ENCODE data around the gene EPRS1. TPM values are rescaled to one million over a fixed set of nuclear protein-coding genes. Genes with fewer than 3 reads are reported as not detected.
"Not testable (repeated sequence)": the region's sequence is repeated elsewhere in the genome, so short reads cannot be mapped to it uniquely, and the experiment has no call there.

EPRS1 gene
- 106 TPM for polyA plus RNA-seq (ENCODE audit: insufficient read length)
- long read RNA-seq, donor 1, full-length matches to known transcripts: 2 of 11 reads
- long read RNA-seq, donor 1, partial matches to known transcripts: 9 of 11 reads
- long read RNA-seq, donor 1, other reads (novel, unspliced or antisense): 0 of 11 reads
- long read RNA-seq, donor 2, partial matches to known transcripts: 17 of 17 reads
- long read RNA-seq, donor 2, other reads (novel, unspliced or antisense): 0 of 17 reads
- long read RNA-seq, donor 3, full-length matches to known transcripts: 8 of 18 reads
- long read RNA-seq, donor 3, partial matches to known transcripts: 10 of 18 reads
- long read RNA-seq, donor 3, other reads (novel, unspliced or antisense): 0 of 18 reads
- long read RNA-seq, donor 4, partial matches to known transcripts: 0 of 1 reads
- long read RNA-seq, donor 4, other reads (novel, unspliced or antisense): 0 of 1 reads
- long read RNA-seq, donor 5, full-length matches to known transcripts: 7 of 25 reads
- long read RNA-seq, donor 5, partial matches to known transcripts: 18 of 25 reads
- long read RNA-seq, donor 5, other reads (novel, unspliced or antisense): 0 of 25 reads
- long read RNA-seq, donor 6, full-length matches to known transcripts: 3 of 18 reads
- long read RNA-seq, donor 6, partial matches to known transcripts: 15 of 18 reads
- long read RNA-seq, donor 6, other reads (novel, unspliced or antisense): 0 of 18 reads
- long read RNA-seq, donor 7, full-length matches to known transcripts: 8 of 18 reads
- long read RNA-seq, donor 7, partial matches to known transcripts: 10 of 18 reads
- long read RNA-seq, donor 7, other reads (novel, unspliced or antisense): 0 of 18 reads
- long read RNA-seq, donor 8, full-length matches to known transcripts: 2 of 2 reads
- long read RNA-seq, donor 8, partial matches to known transcripts: 0 of 2 reads
- long read RNA-seq, donor 8, other reads (novel, unspliced or antisense): 0 of 2 reads

DNA sequence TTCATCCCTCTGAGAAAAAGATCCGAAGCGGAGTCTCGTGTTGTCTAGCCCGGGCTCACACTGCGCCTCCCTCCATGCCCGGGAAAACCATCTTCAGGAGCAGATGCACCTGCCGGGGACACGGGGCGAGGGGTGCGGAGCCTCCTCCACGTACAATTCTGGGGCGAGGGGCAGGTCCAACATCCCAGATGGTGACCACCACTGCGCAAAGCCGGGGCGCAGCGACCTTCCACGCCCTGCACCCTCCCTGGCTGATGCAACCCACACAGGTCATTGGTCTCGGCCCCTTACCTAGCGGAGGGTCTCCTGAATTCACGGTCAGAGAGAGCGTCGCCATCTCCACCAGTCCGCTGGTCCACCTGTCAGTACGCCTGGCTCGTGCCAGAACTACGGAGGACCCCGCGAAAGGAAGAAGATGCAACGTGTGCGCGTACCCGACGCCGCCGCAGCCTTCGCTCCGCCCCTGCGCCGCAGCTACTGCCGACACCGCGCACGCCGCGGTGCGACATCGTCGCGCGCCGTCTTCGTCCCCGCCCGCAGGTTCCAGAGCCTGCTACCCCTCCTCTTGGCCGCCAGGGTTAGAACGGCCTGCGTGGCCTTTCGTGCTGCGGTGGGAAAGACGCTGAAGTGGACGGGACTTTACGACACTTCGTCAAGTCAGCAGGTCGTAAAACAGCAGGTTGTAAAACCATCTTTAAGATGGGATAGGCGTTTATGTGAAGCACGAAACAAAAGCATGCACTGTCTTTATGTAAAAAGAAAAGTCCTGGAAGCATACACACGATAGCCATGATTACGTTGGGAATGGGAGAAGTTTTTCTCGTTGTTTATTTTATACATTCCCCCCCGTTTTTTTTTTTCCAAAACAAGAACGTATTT is at the start of gene EPRS1:
EPRS1 (minus strand) TSS at position 454 of the 879 bp plus-strand sequence; CDS start at position 337, 117 bp downstream.
- peak; percentile 91 for DNase-seq

DNA sequence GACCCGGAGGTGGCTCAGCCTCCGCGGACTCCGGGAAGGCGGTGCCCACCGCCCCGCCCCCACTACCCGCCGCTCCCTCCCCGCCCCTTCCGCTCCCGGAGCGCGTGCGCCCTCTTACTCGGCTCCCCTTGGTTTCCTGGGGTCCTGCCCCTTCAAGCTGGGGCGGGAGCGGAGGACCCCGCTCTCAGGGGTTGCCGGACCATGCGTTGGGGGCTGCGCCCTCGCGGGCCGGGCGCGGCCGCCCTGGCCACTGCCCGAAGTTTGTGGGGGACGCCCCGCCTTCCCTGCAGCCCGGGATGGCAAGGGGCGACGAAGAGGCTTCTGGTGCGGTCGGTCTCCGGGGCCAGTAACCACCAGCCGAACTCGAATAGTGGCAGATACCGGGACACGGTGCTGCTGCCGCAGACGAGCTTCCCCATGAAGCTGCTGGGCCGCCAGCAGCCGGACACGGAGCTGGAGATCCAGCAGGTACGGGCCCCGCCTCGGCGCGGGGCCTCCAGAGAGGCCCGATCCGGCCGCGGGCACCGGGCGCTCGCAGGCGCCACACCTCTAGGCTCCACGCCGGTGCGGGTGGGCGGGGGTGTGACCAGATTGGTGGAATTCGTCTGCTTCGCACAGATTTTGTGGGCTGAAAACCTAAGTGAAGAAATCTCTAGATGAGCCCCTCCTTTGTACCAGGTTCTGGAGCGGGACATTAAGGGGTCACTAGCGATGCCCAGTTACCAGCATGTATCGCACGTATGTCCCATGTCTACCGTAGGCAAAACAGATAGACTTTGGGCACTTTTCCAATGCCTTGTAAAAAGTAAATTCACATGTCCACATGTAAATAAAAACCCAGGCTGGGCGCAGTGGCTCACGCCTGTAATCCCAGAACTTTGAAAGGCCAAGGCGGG is 48.0 kb upstream of the EPRS1 start, which contains the start of gene IARS2:
IARS2 (plus strand) TSS at position 117 of the 896 bp plus-strand sequence; CDS start at position 202, 85 bp downstream.
- DNase-seq: peak; percentile 82

DNA sequence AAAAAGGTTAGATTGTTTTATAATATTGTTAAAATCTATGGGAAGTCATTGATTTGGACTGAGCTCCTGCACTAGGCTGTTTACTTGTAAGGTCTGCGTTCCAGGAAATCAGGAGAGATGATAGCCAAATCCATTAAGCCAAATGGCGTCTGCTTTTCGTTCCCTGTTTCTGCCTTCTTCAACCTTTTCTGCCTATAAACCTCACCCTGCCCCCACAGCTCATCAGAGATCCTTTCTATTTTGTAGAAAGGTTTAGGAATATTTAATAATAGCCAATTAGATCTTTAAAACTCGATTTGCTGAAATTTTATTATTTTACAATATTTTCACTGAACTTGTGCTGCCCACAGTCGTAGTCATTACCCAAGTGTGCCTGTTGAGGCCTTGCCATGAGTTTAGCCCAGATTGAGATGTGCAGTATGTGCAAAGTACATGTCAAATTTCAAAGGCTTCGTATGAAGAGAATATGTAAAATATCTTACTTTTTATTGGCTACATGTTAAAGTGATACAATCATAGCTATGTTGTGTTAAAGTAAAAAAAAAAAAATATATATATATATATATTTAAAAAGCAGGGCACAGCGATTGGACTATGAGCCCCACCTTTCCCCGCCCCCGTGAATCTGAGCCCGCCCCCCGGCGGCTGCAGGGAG is 47.2 kb upstream of the EPRS1 start:
- peak; percentile 4 for DNase-seq

DNA sequence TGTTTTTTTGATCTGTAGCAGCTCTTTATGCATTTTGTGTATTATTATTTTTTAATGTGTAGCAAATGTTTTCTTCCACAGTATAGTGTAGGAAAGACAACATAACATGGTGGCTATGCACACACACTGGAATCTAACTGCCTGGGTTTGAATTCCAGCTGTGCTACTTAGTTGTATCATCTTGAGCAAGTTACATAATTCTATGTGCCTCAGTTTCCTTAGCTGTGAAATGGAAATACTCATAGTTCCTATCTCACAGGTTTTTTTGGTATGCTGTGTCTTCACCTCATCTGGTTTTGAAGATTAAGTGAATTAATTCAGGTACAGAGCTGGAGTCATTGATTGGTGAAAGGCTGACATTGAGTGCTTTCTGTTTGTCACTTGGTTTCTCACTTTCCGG is 46.4 kb upstream of the EPRS1 start:
- no peak for DNase-seq

DNA sequence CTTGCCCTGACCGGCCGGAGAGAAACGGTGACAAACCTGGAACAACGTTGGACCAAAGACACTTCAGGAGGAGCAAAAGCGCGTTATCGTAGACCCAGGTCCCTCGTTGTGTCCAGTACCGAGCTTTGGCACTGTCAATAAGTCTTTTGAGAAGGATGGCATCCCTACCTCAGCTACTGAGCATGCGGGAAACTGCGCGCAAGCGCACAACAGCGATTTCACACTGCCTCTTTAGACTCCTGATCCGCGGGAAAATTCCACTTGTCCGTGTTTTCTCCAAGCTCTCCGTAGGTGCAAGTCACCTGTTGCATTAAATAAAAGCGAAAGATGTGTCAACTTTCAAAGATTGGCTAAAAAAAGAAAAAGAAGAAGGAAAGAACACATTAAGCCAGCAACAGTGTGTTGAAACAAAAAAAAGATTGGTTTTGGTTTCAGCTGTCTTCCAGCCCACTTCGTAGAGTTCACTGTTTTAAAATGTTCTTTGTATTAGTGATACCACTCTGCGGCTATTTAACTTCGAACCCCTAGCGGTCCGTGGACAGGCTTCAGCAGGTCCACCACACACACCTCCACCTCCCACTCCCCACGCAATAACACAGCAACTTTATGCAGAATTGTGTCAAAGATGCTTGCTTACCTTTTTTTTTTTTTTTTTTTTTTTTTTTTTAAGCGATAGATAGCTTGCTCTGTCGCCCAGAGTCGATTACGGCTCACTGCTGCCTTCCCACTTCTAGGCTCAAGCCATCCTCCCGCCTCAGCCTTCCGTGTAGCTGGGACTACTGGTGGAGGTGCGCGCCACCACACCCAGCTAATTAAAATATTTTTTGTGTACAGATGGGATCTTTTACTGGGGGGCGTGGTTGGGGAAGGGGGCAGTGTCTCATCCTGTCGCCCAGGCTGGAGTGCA is 43.6 kb upstream of the EPRS1 start, which contains the start of gene BPNT1:
BPNT1 (minus strand) TSS at position 139 of the 907 bp plus-strand sequence. CDS start 9,942 bp downstream, outside the sequence.
- DNase-seq: peak; percentile 98

DNA sequence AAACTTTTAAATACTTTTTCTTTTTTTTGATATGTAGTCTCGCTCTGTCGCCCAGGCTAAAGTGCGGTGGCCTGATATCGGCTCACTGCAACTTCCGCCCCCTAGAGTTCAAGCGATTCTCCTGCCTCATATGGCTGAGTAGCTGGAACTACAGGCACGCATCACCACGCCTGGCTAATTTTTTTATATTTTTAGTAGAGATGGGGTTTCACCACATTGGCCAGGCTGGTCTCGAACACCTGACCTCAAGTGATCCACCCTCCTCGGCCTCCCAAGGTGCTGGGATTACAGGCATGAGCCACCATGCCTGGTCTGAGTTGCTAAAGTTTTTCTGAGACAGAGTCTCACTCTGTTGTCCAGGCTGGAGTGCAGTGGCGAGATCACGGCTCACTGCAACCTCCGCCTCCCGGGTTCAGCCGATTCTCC is 40.0 kb upstream of the EPRS1 start:
- DNase-seq: not testable (repeated sequence)

DNA sequence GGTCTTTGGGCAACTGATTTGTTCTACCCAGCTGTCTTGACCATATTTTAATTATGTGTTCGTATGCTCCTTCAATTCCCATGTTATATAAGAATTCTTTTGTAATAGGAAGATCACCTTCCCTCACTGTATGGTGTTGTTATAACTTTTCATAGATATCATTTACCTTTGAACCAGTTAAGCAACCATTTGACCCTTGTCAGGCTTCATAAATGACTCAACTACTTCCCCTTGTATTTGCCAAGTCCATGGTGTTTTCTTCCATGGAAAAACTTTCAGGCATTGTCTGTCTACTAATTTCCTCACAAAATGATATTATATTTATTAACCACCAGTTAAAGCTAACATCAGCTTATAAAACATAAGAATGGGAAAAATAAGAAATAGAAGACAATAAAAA is 38.2 kb upstream of the EPRS1 start:
- no peak for DNase-seq

DNA sequence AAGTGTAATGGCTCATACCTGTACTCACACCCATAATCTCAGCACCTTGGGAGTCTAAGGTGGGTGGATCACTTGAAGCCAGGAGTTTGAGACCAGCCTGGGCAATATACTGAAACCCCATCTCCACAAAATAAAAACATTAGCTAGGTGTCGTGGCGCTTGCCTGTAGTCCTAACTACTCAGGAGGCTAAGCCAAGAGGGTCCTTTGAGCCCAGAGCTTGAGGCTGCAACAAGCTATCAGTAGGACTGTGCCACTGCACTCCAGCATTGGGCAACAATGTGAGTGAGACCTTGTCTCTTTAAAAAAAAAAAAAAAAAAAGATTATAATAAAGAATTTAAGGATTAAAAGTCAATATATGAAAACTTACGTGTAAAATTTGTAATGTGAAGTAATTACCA is 31.6 kb upstream of the EPRS1 start:
- no peak for DNase-seq

DNA sequence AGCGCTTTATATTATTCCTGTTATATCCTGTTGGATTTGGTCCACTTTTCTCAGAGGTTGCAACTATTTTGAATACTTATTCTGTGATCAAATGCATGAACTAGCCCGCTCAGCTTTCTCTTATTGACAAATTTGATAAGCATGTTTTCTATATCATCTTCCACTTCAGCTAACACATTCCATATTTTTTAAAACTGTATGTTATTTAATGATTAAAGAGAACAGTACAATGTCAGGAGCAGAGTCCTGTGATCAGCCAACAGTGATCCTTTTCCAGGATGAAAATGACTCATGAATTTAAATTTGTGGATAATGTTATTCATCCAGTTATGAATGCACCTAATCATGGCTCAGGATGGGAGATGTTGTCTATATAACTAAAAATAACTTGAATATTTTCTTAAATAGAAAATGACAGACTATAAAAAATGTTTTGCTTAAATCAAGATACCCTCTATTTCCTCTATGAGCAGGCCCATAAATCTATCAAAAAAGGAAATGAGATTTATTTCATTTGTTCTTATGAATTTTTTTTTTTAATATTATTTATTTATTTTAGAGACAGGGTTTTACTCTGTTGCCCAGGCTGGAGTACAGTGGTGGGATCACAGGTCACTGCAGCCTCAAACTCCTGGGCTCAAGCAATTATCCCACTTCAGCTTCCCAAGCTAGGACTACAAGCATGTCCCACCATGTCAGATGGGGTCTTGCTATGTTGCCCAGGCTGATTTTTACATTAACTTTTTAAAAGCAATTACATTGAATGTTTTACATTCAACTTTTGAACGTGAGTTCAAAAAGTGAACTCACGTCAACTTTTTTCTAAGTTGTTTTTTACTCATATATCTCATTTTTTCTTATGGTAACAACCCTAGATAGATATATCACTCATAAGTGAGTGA is 30.8 kb upstream of the EPRS1 start:
- DNase-seq: no peak

DNA sequence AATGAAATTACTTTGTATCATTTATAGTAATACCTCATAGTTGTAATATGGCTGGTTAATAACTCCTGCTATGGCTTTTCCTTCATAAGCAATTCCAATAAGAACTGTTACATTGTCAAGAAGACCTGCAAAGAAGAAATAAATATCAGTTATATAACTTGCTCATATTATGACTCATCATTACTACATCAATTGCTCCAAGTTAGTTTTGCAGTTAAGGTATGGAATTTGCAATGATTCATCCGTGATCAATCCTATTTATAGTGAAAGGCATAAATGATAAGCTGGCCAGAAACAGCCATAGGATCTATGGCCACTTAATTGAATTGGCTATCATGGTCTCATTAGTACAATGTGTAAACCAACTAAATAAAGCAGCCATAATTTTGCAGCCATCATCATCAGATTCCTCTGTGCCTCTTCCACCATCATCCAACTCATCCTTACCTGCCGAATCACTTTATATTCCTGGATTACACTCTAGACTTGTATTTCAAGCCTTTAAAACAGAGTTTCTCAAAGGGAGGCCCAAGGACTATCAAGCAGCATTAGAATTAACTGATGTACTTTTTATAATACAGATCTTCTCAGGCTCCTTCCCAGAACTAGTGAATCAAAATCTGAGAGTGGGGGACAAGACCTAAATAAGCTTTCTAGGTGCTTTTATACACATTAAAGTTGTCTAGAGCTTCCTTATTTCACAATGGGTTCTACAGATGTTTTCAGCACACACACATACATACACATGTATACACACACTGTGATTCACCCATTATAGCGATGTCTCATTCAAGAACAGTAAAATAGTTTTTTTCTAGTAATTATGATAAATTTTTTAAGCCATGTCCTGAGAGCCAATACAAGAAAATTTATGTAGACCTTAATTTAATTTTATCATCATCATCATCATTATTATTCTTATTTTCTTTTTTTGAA is 21.2 kb upstream of the EPRS1 start:
- DNase-seq: no peak

DNA sequence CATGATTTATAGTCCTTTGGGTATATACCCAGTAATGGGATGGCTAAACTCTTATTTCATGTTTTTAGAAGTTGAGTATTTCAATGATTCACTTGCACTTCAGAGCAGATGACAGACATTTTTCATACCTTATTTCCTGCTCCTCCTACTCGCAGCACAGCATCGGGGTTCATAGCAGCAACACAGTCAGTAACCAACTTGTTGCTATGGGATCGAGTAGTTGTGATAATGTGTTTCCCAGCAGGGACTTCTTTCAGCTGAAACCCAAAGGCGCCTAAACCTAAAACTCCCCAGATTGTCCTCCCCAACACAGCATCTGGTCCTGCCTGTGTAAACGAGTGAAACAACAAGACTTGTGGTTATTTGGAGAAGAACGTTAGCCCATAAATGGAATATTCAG is 16.3 kb upstream of the EPRS1 start:
- no peak for DNase-seq

DNA sequence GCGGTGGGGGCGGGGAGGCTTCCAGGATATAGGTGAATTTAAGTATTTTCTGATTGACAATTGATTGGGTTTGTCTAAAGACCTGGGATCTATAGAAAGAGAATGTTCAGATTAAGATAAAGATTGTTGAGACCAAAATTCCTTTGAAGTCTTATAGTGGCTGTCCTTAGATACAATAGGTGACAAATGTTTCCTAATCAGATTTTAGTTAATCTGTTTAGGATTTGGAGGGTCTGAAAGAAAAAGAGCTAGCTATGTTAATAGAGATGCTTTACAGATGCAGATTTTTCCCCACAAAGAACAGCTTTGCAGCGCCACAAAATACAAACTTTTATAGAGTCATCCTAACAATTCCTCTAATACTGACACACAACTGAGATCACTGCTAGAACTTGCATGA is 14.6 kb upstream of the EPRS1 start:
- DNase-seq: no peak

DNA sequence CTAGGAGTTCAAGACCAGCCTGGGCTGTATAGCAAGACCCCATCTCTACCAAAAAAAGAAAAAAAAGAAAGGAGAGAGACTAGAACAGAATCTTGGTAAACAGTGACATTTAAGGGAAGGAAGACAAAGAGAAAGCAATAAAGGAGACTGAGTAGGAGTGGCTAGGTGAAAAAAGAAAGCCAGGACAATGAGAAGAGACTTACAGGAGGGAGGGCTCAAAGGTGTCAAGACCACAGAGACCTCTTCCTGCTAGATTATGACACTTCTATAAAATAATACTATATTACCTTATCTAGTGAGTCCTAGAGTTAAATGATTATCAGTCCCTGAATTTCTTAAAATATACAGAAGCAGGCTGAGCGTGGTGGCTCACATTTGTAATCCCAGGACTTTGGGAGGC is 10.1 kb upstream of the EPRS1 start:
- DNase-seq: no peak

DNA sequence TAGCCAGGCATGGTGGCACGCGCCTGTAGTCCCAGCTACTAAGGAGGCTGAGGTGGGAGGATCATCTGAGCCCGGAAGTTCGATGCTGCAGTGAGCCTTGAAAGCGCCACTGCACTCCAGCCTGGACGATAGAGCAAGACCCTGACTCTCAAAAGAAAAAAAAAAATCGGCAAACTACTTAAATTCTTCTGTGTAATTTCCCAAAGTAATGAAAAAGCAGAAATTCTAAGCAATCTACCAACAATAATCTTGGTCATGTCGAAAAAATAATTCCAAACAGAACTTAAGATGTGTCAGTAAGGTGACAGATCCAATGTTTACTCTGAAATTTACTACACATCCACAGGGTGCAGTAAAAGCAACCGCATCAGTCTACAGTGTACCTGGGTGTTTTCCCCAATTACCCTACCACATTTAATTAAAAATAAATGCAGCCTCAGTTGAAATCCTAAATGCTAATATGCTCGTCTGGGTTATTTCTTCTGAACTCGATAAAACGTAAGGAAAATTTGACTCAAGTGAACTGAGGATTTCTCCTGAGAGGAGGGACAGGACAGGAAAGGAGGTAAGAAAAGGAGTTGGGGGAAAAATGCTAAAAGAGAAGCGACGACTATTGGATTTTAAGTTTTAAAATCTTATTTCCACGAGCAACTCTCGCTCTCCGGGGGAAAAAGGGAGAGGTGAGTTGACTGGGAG is 801 bp downstream of the EPRS1 start:
- DNase-seq: peak; percentile 0

DNA sequence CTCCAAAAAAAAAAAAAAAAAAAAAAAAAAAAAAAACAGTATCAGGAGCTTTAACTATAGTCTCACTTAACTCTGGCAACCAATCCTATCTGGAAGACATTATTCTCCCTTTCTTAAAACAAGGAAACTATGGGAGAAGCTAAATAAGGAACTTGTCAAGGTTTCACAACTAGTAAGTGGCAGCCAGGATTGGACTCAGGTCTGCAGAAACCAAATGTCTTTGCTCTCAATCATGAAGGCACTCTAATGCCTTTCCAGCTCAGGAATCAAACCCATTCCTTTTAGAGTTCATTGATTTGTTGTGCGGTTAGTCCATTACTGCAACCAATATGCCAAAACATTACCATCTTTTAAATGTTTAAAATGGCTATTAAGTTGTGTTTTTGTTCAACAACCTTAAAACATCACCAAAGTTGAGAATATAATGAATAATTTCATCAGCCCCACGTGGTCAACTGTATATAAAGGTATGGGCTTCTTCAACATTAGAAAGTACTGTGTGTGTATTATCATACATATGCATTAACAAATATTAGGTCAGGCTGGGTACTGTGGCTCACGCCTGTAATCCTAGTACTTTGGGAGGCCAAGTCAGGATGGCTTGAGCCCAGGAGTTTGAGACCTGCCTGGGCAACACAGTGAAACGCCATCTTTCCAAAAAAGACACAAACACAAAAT is 1.5 kb downstream of the EPRS1 start:
- DNase-seq: no peak

Measured in left kidney (tissue), 8 donors.